ENCODE results near the gene PSMD9.
"Not testable (repeated sequence)": the region's sequence is repeated elsewhere in the genome, so short reads cannot be mapped to it uniquely, and the experiment has no call there.

The PSMD9 gene

DNA sequence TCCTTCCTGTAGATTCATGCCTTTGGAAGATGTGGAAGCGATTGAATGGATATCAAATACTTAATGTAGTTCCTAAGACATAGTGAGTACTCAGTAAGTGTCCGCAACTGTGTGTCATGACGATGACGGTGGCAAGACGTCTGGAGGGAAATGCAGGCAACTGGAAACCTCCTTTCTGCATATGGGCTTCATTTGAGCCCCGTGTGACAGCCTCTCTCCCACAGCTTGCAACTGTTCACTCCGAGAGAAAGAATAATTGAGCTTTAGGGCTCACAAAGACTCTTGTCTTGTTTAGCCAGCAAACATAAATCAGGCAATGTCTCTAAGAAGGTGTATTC, 36.7 kb downstream of the PSMD9 start:
- DNase-seq (ENCODE audit: low spot score) = no peak

DNA sequence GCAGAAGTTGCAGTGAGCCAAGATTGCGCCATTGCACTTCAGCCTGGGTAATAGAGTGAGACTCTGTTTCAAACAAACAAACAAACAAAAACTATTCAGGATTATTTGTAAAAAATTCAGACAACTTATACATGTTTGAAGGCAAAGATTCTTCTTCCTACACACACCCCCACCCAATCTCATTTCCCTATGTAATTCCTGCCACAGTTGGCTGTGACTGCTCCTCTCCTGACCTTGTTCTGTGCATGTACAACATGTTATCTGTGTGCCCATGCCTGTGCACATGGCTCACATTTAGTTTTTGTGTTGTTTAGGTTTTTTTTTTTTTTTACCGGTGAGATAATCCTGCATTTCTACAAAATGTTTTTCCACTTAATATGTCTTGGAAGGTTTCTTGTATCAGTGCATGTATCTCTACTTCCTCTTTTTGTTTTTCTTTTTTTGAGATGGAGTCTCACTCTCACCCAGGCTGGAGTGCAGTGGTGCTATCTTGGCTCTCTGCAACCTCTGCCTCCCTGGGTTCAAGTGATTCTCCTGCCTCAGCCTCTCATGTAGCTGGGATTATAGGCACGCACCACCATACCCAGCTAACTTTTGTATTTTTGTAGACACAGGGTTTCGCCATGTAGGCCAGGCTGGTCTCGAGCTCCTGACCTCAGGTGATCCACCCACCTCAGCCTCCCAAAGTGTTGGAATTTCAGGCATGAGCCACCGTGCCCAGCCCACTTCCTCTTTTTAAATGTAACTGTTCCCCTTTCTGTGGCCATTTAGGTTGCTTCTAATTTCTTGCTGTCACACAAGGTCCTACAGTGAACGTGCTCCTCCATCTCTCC, 38.5 kb downstream of the PSMD9 start:
- DNase-seq (ENCODE audit: low spot score) = no peak

GRCh38 chr12:121927813-121928212, 39.2 kb downstream of the PSMD9 start:
- no peak for DNase-seq (ENCODE audit: low spot score)

DNA sequence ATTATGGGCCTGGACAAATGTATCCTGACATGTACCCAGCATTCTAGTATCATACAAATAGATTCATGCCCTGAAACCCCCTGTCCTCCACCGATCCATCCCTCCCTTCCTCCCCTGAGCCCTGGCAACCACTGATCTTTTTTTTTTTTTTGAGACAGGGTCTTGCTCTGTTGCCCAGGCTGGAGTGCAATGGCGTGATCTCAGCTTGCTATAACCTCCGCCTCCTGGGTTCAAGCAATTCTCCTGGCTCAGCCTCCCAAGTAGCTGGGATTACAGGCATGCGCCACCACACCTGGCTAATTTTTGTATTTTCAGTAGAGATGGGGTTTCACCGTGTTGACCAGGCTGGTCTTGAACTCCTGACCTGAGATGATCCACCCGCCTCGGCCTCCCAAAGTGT, 41.0 kb downstream of the PSMD9 start:
- DNase-seq (ENCODE audit: low spot score) = not testable (repeated sequence)

DNA sequence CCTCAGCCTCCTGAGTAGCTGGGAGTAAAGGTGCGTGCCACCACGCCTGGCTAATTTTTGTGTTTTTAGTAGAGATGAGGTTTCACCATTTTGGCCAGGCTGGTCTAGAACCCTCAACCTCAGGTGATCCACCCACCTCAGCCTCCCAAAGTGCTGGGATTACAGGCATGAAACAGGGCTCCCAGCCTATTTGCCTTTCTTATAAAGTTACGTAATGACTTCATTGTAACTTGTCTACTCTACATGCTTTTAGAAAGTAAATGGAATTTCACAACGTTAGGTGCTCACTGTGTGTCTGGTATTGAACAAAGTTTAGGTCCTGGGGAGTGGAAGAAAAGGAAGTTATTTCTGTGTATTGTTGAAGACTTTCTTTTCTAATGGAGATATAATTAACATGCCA, 42.3 kb downstream of the PSMD9 start:
- no peak for DNase-seq (ENCODE audit: low spot score)

- DNase-seq (ENCODE audit: low spot score) = no peak
Observed at GRCh38 chr12:121932176-121932536, 43.6 kb downstream of the PSMD9 start.

DNA sequence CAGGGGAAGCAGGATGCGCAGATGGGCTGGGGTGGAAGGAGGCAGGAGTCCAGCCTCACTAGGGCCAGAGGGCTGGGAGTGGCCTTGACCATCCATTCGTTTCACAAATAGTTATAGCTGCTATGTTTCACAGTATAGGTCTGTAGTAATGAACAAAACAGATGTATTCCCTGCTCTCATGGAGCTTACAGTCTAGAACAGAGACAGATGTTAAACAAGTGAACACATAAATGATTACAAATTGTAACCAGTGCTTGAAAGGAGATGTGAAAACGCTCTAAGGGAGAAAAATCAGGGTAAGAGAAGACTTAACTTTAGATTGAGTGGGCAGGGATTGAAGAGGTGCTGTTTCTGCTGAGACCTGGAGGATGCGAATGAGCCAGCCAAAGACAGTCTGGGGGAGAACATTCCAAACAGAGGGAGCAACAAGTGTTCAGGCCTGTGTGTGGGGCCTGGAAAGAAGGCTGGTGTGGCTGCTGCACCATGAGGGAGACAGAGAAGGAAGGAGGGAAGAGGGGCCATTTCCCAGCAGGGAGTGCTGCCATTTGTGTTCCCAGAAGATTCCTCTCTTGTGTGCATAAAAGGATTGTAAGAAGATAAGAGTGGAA, 44.4 kb downstream of the PSMD9 start:
- DNase-seq (ENCODE audit: low spot score) = no peak

GRCh38 chr12:121933522-121934308, 45.1 kb downstream of the PSMD9 start:
- DNase-seq (ENCODE audit: low spot score) = no peak

DNA sequence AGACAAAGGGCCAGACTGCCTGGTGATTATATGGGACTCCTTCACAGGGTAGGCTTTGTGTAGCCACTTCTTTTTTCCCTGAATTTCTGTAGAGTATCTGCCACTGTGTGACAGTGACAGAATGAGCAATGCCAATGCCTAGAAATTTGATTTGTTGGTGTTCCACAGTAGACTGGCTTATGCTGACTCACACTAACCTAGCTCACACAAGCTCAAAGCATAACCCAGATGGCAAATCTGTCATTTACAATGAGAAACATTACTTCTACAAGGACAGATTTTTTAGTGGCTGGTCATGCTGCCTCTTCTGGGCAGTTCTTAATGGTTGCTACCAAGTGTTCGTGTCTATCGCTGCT, 45.7 kb downstream of the PSMD9 start:
- DNase-seq (ENCODE audit: low spot score) = no peak

GRCh38 chr12:121937654-121938053, 49.1 kb downstream of the PSMD9 start:
- DNase-seq (ENCODE audit: low spot score) = no peak

DNA sequence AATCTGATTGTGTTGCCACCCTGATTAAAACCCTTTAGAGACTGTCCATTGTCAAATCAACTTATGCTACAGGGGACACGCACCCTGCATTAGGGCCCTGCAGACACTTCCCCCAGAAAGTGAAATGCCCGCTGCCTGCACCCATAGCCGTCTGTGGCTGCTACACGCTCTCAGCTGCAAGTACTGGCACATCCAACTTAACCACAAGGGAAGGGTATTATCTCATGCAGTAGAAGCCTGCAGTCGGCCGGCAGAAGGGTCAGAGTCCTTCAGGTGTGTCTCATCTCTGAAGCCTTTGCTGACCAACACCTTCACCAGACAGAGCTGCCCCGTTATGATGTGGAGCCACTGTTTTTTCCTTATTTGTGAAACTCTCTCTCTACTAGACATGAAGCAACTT, 50.6 kb downstream of the PSMD9 start:
- DNase-seq (ENCODE audit: low spot score) = no peak

DNA sequence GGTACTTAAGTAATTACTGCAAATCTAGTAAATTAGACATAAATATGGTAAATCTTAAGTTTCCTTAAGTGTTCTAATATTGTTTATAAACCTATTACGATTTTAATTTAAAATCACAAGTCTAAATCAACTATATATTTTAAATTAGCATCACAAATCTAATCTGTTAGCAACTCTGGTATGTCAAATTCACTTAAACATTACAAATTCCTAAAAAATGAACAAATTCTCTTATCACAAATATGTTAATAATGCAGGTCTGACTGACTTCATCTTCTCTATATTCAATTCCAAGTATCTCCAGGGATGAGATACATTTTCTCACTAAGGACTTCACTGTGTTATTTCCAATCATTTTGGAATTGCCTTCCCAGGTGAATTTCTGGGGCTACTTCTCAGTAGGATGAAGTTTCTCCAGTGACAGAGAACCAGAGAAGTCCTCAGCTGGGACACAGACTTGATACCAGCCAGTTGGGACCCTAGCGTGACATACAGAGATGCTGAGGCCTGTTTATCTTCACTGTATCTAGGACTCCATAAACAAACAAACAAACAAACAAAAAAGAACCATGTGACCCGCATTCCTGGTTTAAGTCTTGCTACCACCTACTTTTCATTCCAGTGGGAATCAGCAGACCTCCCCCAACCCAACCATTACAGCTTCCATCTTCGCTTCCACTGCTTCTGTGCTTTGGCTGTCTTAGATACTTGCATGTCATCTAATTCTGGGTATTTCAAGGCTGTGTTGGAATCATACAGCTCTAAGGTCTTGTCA, 51.6 kb downstream of the PSMD9 start:
- no peak for DNase-seq (ENCODE audit: low spot score)

DNA sequence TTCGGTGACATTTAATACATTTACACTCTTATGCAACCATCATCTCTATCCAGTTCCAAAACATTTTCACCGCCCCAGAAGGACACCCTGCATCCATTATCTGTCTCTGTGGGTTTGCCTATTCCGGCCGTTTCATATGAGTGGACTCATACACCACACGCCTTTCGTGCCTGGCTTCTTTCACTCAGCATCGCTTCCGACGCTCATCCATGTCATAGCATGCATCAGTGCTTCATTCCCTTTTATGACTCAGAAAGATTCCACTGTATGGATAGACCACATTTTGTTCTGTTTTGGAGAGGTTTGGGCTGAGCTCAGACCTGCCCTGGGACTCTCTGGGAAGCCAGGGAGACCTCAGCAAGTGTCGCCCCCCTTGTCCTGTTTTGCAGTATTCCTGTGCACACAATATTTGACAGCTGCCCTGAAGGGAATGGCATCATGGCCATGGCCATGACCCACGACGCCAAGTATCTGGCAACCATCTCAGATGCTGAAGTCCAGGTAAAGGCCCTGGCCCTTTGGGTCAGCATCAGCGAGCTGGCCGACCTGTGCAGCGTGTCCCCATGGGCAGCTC, 53.6 kb downstream of the PSMD9 start:
- DNase-seq (ENCODE audit: low spot score) = no peak

DNA sequence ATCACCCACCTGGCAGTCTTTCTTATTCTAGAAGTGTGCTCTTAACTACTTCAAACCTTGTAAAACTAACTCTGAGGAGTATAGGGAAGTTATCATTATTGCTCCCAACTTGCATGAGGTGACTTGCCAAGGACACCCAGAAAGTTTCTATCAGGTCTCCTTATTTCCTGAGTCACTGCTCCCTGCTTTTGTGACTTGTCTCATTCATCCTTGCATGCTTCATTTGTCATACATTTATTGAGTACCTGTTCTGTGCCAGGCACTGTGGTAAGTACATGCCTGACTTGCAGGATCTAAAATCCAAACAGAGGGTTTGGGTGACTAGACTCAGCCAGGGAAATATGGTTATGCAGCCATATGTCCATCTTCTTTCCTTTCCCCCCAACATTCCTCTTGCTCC, 55.3 kb downstream of the PSMD9 start:
- no peak for DNase-seq (ENCODE audit: low spot score)

- DNase-seq (ENCODE audit: low spot score) = no peak
Observed at GRCh38 chr12:121946313-121947025, 57.9 kb downstream of the PSMD9 start.

DNA sequence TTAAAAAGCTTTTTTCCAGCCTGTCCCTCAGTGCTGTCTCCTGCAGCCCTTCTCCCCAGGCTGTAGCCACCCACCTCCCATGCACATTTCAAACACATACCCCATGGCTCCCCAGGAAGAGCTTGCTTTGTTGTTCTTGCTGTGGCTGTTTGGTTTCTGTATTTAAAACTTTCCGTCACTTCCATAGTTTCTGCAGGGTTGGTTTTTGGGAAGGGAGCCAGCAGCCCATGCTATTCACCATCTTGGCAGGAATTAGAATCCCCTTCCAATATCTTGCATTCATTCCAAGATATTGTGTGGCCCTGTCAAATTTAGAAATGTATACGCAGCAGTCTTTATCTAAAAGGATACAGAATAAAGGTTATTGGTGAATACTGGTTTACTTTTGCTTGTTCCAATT, 59.4 kb downstream of the PSMD9 start:
- no peak for DNase-seq (ENCODE audit: low spot score)

DNA sequence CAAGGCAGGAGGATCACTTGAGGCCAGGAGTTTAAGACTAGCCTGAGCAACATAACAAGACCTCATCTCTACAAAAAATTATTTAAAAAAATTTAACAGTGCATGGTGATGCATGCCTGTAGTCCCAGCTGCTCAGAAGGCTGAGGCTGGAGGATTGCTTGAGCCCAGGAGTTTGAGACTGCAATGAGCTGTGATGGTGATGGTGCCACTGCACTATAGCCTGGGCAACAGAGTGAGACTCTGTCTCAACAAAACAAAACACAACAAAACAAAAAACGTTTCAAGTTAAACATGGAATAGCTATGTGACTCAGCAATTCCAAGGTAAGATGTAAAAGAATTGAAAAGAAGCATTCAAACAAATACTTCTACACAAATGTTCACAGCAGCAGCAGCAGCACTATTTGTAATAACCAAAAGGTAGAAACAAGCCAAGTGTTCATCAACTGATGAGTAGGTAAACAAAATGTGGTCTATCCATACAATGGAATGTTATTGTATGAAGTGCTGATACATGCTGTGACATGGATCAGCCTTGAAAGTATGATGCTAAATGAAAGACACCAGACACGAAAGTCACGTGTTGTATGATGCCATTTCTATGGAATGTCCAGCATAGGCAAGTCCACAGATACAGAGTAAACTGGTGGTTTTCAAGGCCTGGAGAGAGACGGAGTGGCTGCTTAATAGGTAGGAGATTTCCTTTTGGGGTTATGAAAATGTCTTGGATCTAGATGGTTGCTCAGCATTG, 61.2 kb downstream of the PSMD9 start:
- DNase-seq (ENCODE audit: low spot score) = no peak

- no peak for DNase-seq (ENCODE audit: low spot score)
Observed at GRCh38 chr12:121953117-121953692, 64.6 kb downstream of the PSMD9 start.

DNA sequence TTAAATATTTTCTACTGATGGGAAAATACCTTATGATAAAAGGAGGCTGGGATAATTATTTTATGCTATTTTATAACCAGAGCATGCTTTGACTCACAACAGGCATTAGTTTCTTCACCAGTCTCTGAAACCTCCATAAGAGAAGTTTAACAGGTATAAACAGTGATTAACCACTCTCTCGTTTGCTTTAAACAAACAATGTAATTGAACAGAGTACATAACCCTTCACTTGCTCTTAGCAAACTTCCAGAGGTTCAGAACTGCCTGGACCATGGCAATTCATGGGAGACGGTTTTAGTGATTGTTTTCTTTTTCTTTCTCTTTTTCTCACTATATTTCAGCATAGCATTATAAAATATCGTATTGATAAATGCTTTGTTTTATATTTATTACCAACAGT, 65.1 kb downstream of the PSMD9 start:
- no peak for DNase-seq (ENCODE audit: low spot score)

All from LoVo (cell line).